Measurements from ENCODE around the gene HK1. TPM values are rescaled to one million over a fixed set of nuclear protein-coding genes. Genes with fewer than 3 reads are reported as not detected.
"Not testable (repeated sequence)": the region's sequence is repeated elsewhere in the genome, so short reads cannot be mapped to it uniquely, and the experiment has no call there.

Gene HK1
- total RNA-seq, 1 experiment from 2014 or later = 83.2 TPM

DNA sequence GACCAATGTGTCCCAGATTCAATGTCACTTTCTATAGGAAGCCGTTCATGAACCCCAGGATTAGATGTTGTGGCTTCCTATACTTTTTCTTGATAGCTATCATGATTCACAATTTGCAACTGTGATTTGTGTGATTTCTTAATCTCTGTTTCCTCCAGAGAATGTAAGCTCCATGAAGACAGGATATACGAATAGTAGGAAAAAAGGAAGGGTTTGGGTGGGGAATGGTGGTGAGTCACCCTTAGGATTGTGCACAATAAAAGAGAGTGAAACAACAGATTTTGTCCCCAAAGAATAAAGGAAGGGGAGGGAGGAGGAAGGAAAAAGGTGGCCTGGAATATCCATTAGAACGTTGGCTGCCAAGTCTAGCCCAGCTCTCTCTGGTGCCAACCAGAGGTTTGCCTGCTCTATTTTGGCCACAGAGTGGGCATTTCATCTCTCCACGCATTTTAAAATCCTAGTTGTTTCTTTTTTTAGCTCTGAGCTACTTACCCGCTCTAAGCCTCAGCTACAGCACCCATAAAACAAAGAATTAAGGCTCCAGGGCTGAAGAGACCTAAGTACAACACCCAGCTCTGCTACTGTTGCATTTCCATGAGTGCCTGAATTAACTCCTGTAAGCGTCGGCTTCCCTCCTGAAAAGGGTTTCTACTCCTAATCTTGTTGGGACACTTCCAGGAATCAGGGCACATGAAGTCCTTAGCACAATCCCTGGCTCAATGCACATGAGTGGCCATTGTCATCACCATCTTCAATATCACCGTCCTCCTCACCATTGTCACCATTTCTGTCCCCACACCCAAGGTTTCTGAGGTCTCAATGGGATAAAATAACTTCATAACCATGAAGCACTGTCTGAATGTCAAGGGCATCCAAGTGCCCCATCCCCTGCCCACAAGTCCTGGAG is 3.5 kb downstream of the HK1 start:
- no peaks in the 10 kb centered on the region for H3K27me3 ChIP-seq
- no peak for DNase-seq
- H3K4me3 ChIP-seq = no peak overlapping the region
- H3K9me3 ChIP-seq = peaks cover 3% of the 10 kb centered on the region; the same call in 1 of the 2 replicates
- H3K36me3 ChIP-seq = no peaks in the 10 kb centered on the region

DNA sequence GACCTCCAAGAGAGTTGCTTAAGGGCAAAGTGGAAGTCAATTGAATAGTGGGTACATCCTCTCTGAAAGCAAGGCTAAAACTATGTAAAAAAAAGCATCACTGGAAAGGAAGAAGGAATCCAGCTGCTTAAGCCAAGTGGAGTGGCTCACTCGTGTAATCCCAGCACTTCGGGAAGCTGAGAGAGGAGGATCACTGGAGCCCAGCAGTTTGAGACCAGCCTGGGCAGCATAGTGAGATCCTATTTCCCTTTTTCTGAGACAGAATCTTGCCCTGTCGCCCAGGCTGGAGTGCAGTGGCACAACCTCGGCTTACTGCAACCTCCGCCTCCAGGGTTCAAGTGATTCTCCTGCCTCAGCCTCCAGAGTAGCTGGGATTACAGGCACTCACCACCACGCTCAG is 6.1 kb downstream of the HK1 start:
- not testable (repeated sequence) for DNase-seq, H3K9me3 ChIP-seq, H3K4me3 ChIP-seq, H3K36me3 ChIP-seq, H3K27me3 ChIP-seq

DNA sequence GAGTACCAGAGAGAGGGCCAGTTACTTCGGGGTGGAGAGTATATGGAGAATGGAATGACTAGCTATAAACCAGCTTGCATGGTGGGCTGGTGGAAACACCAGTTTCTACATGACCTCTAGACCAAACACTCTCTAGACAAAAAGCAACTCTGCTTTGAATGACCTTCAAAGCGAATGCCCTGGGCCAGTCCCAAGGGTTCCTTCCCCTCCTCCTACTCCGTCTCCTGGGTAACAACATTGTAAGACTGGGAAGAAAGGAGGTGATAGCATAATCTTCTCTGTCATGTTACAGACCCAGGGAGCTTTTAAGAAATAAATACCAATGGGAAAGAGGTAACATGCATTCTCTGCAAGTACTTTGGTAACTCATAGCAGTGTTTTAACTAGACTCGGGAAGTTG is 7.4 kb downstream of the HK1 start:
- Histone ChIP-seq H3K4me3 (no peak overlapping the region), H3K9me3 (peaks cover 3% of the 10 kb centered on the region; the same call in 1 of the 2 replicates), H3K36me3 (no peaks in the 10 kb centered on the region), H3K27me3 (no peaks in the 10 kb centered on the region)
- DNase-seq = no peak

DNA sequence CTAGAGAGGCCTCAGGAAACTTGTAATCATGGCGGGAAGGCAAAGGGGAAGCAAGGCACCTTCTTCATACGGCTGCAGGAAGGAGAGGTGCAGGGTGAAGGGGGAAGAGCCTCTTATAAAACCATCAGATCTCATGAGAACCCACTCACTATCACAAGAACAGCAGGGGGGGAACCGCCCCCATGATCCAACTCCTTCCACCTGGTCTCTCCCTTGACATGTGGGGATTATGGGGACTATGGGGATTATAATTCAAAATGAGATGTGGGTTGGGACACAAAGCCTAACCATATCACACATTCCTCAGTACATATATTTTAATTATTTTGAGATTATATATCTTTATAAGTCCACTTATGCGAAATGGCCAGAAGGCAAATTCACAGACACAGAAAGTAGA is 8.9 kb downstream of the HK1 start:
- no peak for DNase-seq
- Histone ChIP-seq H3K9me3 (no peaks in the 10 kb centered on the region), H3K27me3 (no peaks in the 10 kb centered on the region), H3K36me3 (no peaks in the 10 kb centered on the region), H3K4me3 (no peak overlapping the region)

DNA sequence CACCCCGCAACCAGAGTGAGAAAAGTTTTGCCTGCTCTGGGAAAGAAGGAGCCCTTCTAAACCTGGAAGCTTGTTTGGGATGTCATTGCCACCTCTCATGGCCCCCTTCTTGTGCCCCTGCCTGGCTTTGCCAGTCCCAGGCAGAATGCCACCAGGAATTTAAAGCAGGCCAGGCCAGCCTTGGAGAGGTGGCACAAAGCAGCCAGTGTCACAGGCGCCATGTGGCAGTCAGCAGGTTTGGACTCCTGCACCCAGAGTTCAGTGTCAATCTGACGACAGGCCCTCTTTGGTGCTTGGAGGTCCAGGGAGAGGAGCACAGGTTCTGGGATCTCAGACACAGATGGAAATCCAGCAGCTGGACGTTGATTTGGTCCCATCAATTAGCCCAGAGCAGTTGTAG is 12.7 kb downstream of the HK1 start:
- no peaks in the 10 kb centered on the region for H3K27me3 ChIP-seq
- H3K4me3 ChIP-seq = no peak overlapping the region
- H3K36me3 ChIP-seq = no peaks in the 10 kb centered on the region
- no peak for DNase-seq
- no peaks in the 10 kb centered on the region for H3K9me3 ChIP-seq

DNA sequence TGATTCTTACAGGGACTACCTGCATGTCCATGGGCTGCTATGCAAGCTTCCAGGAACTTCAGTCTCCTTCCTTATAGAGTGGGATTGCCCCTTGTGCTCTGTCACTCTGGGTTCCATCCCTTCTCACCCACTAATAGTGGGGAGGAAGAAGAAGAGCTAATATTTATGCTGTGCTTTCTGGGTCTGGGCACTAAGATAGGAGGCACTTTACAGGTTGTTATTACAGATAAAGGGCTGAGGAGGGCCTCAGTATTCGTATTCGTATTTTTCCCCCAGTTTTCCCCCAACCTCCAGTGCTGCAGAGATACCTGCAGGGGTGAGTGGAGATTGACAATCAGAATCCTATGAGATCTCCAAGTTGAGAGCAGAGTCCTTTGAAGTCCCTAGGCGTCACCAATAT is 14.2 kb downstream of the HK1 start:
- DNase-seq = no peak
- H3K27me3 ChIP-seq = no peaks in the 10 kb centered on the region
- no peaks in the 10 kb centered on the region for H3K9me3 ChIP-seq
- no peaks in the 10 kb centered on the region for H3K36me3 ChIP-seq
- H3K4me3 ChIP-seq = no peak overlapping the region

DNA sequence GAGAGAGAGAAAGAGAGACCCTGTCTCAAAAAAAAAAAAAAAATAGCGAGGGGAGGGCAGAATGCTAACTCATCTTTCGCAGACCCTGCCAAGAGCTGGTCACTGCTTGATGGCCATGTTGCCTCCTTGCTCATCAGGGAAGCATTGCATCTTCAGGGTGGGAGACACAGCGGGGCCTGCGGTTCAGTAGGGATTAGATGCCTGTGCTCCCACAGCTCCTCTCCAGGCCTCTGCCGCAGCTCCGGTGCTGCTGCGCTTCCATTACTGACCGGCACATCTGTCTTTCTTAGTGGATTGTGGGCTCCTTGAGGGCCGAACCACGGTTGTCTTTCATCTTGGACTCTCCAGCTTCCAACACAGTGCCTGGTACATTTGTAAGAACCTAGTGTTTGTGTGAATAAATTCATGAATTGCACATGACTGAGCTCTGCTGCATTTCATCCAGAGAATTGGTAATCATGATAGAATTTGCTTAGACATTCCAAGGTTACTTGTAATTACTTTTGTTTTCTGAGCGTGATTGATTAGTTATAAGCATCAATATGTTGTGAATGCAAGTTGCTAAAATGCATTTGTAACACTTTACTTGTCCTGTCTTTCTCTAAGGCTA is 16.8 kb downstream of the HK1 start:
- Histone ChIP-seq H3K27me3 (no peaks in the 10 kb centered on the region), H3K4me3 (no peak overlapping the region), H3K9me3 (no peaks in the 10 kb centered on the region), H3K36me3 (no peaks in the 10 kb centered on the region)
- DNase-seq = no peak

DNA sequence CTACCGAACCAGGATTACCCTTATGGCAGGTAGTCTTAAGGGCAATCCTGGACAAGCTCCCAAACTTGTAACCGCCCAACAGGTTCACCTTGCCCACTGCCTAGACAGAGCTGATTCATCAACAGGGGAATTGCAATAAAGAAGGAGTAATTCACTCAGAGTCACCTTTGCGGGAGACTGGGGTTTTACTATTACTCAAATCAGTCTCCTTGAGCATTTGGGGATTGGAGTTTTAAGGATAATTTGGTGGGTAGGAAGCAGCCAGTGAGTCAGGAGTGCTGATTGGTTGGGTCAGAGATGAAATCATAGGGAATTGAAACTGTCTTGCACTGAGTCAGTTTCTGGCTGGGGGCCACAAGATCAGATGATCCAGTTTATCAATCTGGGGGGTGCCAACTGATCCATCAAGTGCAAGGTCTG is 25.3 kb downstream of the HK1 start:
- Histone ChIP-seq H3K27me3 (no peaks in the 10 kb centered on the region), H3K9me3 (no peaks in the 10 kb centered on the region), H3K36me3 (no peaks in the 10 kb centered on the region), H3K4me3 (no peak overlapping the region)
- DNase-seq = peak; percentile 38

DNA sequence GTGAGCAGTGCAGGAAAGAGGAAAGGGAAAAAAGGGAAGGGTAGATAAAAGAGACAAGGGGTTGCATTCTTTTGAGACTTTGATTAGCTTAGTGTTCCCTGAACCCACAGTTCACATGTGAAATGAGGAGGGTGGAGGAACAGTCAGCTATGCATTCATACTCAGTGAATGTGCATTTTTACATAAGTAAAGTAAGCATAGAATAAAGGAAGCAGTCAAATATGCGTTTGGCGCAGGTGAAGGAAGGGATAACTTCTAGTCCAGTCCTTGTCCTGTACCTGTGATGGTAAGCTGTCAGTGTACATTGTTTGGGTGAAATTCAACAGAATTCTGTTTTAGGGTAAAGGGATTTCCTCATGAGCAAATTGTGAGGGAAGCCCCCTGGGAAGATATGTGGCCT is 28.1 kb downstream of the HK1 start:
- no peaks in the 10 kb centered on the region for H3K27me3 ChIP-seq
- H3K9me3 ChIP-seq = no peaks in the 10 kb centered on the region
- H3K4me3 ChIP-seq = no peak overlapping the region
- no peak for DNase-seq
- no peaks in the 10 kb centered on the region for H3K36me3 ChIP-seq

DNA sequence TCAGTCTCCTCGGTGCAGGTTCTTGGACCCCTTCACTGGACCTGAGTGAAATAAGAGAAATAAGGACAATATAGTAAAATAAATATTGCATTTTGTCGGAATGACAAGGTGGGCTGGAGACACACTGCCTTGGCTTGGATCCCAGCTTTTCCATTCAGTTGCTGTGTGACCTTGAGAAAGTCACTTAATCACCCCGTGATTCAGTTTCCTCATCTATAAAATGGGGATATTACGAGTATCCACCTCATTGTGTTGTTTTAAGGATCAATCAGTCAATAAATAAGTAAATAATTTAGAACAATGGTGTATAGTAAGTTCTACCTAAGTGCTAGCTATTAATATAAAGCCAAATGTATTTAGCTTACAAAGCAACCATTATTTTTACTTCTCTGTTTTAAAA is 29.1 kb downstream of the HK1 start:
- no peak for DNase-seq
- H3K27me3 ChIP-seq = no peaks in the 10 kb centered on the region
- no peaks in the 10 kb centered on the region for H3K9me3 ChIP-seq
- H3K4me3 ChIP-seq = no peak overlapping the region
- no peaks in the 10 kb centered on the region for H3K36me3 ChIP-seq

DNA sequence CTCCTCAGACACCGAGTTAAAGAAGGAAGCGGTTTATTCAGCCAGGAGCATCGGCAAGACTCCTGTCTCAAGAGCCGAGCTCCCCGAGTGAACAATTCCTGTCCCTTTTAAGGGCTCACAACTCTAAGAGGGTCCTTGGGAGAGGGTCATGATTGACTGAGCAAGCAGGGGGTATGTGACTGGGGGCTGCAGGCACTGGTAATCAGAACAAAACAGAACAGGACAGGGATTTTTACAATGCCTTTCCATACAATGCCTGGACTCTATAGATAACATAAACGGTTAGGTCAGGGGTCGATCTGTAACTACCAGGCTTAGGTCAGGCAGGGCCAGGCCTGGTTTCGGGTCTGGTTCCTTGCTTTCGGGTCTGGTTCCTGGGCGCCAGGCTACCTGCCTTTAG is 30.0 kb downstream of the HK1 start:
- H3K27me3 ChIP-seq, DNase-seq, H3K9me3 ChIP-seq, H3K36me3 ChIP-seq, H3K4me3 ChIP-seq: not testable (repeated sequence)

DNA sequence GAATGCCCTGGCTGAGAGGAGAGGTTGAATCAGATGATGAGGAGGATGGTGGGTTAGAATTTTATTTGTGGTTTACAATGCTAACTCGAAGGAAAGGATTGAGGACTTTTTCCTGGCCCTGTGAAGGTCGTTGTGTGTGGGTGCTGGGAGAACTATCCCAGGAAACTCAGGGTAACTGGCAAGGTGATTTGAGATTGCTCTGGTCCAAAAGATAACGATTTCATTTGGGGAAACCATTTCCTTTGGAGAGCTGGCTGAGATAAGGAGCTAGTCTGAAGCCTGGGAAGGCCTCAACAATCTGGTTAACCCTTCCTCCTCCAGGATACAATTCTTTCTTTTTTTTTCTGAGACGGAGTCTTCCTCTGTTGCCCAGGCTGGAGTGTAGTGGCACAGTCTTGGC is 33.0 kb downstream of the HK1 start:
- DNase-seq = no peak
- no peaks in the 10 kb centered on the region for H3K9me3 ChIP-seq

DNA sequence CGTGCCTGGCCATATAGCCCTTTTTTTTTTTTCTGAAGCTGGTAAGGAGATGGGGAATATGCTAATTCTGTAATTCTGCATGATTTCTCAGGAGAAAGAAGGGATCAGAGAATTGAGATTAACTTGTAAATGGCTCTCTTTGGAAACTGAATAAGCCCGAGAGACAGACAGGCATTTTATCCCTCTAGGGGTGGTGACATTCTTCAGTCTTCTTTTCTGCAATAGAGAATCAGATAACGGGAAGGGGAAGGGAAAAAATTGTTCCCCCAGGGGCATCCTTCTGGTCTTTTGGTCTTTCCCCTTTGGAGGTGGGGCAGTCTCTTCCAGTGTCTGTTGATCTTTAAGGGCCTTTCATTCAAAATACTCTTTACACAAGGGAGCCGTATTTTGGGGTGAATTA is 34.2 kb downstream of the HK1 start:
- Histone ChIP-seq H3K9me3 (no peaks in the 10 kb centered on the region), H3K27me3 (no peaks in the 10 kb centered on the region), H3K36me3 (no peaks in the 10 kb centered on the region), H3K4me3 (no peak overlapping the region)
- no peak for DNase-seq

More for the DNA sequence above, 33.0 kb downstream of the HK1 start:
- Histone ChIP-seq H3K27me3 (no peaks in the 10 kb centered on the region), H3K4me3 (no peak overlapping the region), H3K36me3 (no peaks in the 10 kb centered on the region)

DNA sequence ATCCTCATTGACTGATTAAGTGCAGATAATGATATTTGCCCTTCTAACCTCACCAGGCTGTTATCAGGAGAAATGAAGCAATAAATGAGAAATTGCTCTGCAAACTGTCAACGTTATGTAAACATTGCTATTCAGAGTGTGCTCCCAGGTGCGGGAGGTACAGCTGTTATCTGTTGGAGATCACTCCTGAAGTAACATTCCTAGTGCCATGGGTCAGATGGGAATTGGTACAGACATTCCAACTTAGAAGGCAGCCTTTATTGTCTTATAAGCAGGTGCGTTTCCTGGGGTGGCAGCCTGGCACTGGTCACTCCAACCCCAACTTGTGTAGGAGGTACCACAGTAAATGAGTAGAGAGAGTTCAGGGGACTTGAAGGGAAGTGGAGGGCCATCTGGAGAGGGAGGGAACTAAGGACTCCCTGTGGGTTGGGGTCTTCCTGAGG is 36.8 kb downstream of the HK1 start:
- no peak for DNase-seq
- Histone ChIP-seq H3K36me3 (peaks cover 2% of the 10 kb centered on the region; the same call in 1 of the 2 replicates), H3K4me3 (no peak overlapping the region), H3K9me3 (no peaks in the 10 kb centered on the region), H3K27me3 (no peaks in the 10 kb centered on the region)

DNA sequence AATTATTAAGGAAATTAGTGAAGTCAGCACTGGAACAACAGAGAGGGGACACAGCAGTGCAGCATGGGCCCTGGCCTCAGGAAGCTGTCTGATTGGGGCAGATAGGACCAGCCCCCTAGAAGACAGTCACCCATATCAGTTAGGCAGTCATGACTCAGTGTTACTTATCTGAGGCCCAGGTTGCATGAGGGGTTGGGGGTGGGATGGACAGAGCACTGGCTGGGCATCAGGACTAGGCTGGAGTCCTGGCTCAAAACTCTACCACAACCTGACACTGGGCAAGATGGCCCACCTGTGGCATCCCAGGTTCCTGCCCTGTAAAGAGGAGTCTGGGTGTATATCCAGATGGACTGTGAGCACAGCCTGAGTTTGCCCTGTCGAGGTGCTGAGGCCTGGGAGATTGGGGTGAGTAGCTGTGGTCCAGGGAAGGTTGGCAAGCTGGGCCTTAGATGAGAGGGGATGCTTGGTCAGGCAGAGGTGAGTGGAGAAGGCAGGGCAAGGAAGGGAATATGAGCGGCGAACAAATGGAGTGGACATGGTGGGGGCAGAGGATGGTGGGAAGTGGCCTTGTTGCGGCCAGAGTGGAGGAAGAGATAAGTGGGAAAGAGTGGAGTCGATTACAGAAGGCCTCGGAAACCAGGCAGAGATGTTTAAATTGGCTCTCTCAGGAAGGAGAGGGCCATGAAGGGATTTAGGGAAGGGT is 37.5 kb downstream of the HK1 start:
- Histone ChIP-seq H3K9me3 (no peaks in the 10 kb centered on the region), H3K27me3 (no peaks in the 10 kb centered on the region), H3K36me3 (peaks cover 2% of the 10 kb centered on the region; the same call in 1 of the 2 replicates), H3K4me3 (no peak overlapping the region)
- DNase-seq = no peak

DNA sequence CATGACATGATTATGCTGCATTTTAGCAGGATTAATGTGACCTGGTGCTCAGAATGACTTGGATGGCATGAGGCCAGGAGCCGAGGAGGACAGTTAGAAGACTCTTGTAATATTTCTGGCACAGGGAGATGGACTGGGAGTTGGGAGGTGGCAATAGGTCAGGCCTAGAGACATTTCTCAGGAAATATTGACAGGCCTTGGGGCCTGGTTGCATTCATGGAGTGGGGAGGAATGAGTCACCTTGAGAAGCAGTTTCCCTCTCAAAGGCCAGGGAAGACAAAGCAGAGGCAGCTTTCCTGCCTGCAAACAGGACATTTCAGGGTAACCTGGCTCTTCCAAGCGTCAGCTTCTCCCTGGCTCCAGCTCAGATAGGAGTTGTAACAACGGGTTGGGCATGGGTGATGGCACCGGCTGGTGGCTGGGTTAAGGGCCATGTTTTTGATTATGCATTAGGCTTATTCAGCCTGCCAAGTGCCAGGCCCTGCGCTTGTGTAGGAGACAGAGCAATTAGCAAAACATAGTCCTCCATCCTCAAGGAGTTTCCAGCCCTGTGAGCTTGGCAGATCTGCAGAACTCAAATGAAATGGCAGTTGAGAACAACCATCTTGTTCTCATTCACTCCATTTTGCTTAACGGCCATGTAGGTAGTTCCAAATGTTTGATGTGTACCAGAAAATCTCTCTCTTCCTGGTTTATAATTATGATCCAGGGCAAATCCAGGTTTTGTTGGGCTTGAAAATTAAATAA is 38.2 kb downstream of the HK1 start:
- peak; percentile 81 for DNase-seq

DNA sequence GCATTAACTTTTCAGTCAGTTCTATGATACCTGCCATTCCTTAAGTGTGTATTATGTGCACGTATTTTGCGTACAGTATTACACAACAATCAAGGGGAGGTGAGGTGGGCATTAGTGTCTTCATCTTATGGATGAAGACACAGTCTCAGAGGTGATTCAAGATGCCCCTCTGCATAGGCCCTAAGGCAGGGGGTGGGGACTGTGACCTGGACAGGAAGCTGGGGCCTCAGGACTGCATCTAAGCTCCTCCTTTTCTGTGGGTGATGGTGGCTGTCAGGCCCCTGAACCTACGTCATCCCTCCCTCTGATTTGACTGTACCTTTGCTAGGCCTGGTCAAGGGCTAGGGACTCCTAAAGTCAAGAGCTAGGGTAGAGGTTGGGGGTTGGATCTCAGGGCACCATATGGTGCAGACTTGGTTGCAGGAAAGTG is 38.9 kb downstream of the HK1 start:
- Histone ChIP-seq H3K36me3 (peaks cover 2% of the 10 kb centered on the region; the same call in 1 of the 2 replicates), H3K9me3 (no peaks in the 10 kb centered on the region), H3K4me3 (no peak overlapping the region), H3K27me3 (no peaks in the 10 kb centered on the region)
- no peak for DNase-seq

More for the DNA sequence above, 38.2 kb downstream of the HK1 start:
- Histone ChIP-seq H3K9me3 (no peaks in the 10 kb centered on the region), H3K4me3 (no peak overlapping the region), H3K27me3 (no peaks in the 10 kb centered on the region), H3K36me3 (peaks cover 2% of the 10 kb centered on the region; the same call in 1 of the 2 replicates)
